NT2/D1 (cell line): Measurements from ENCODE around the gene CACNA2D3.

Source experiments
- YY1 ChIP-seq: IDR thresholded peaks from 2 replicates; pipeline ENCODE4 v1.6.1; 2011; ENCODE audit not compliant: insufficient read length, insufficient read depth
- ZNF274 ChIP-seq: IDR thresholded peaks from 2 replicates; pipeline ENCODE4 v1.6.1; 2011; ENCODE audit warnings: mild to moderate bottlenecking, low read depth, low read length

- TF ChIP-seq ZNF274 (no peak), YY1 (no peak)
These were observed 174.2 kb downstream of the CACNA2D3 start for GRCh38 chr3:54296531-54296930.
